DMS79 treated with DMSO at 0.1 percent for 48 hours (cell line): ENCODE data around the gene WNT5B.

Source experiments
- DNase-seq: peaks from one replicate; lab custom pipeline; 2025; lab: John Stamatoyannopoulos, UW

WNT5B gene

DNA sequence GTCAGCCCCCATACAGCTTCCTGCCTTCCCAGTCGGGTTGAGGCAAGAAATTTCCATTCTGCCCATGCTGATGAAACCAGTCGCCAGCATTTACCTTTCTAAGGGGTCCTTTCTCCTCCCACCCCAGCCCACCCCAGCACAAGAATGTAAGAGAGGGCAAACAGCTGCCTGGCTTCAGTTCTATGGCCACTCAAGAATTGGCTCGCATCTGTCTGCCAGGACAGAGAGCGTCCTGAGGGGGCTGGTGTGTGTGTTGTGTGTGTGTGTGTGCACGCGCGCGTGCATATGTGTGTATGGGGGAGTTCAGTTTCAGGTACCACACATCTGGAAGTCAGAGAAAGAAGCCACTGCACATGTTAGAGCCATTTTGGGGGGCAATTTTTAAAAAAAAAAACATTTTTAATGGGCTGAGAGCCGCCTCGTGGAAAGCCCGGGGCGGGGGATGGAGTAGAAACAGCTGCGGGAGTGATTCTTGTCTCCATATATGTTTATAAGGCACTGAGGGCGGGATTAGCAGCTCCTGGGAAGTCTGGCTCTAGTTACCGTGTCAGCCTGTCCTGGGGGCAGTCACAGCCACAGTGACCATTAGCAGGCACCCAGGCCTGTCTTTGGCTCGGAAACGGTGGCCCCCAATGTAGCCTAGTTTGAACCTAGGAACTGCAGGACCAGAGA lies at the start of gene WNT5B:
WNT5B (plus strand) TSS at position 566 of the 672 bp plus-strand sequence. CDS start 2,124 bp downstream, outside the sequence.
- DNase-seq: no peak

DNA sequence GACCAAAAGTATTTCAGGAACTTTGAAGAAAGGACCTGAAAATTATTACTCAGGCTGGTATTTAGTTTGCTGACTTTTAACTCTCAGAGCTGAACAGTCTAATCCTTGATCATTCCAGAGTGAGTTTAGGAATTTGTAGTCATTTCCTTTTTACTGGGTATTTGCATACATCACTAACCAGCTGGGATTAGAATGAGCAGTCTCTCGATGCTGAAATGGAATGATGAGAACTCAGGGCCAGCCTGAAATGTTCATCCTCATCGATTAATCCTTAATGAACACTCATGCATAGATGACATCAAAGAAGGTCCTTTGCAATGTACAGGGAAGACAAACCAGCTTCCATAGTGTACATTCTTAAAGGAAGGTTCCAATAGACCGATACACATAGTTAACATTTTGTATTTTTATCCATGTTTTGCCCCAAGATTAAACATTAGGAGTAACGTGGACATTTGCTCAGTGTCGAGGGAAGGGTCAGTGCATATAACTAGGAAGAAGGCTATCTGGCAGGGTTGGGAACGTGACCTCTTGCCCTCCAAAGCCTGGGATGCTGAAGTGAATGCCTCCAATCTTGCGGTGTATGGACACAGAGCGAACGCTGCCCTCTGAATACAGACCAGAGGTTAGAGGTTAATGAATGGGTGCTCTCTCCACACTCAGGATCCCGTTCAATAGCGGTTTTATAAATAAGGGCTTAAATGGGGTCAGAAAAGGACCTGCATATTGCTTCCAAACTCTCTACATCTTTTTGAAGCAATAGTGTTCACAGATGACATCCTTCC lies 49.2 kb upstream of the WNT5B start:
- DNase-seq: no peak

DNA sequence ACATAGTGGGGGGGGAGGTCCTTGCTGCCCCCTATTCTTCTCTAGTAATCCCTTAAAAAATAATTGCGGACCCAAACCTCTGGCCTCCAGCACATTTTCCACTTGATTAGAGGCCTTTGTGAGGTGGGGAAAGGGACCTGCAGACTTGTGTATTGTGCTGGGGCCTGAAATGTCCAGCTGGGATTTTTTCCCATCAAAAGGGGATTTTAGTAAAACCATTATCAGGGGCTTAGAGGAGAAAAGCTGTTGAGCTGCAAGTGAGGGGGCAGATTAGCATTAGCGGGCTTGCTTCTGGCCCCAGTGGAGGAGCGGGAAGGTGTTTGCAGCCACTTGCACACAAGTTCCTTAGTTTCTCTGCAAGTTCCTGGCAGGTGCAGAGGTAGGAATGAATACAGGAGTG lies 48.5 kb upstream of the WNT5B start:
- no peak for DNase-seq

DNA sequence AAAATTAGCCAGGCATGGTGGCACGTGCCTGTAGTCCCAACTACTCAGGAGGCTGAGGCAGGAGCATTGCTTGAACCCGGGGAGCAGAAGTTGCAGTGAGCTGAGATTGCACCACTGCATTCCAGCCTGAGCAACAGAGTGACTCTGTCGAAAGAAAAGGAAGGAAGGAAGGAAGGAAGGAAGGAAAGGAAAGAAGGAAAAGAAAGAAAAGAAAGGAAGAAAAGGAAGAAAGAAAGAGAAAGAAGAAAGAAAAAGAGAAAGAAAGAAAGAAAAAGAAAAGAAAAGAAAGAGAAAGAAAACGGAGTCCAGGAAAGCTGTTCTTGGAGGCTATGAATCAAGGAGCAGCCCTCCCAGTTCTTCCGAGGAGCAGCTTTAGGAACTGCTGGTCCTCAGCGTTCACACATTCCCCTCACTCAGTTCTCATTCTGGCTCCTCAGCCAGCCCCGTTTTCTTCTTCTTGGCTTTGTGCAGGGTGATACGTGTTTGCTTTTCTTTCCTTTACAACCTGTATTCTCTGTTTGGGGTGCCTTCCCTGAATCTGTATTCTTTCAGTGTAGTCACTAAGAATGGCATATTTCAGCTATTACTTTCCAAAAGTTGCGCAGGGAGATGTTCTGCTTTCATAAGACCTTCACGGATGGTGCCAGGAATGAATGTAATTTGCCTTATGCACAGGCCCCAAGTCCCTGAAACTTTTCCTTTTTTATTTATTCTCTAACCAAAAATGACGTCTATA lies 46.9 kb upstream of the WNT5B start:
- DNase-seq: no peak

DNA sequence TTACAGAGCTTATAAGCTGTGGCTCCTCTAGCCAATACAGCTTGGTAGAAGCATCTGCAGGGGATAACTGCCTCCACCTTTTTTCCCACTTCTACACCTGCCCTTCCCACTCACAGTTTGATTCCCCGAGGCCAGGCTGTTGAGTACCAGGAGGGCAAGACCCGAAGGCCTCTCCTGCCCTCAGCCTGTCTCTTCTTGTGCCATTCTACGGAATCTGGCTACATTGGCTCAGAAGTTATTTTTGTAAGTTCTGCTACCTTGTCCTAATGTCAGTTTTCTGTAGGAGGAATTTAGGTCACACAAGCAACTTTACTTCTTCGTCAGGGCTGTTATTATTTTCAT lies 46.4 kb upstream of the WNT5B start:
- no peak for DNase-seq

DNA sequence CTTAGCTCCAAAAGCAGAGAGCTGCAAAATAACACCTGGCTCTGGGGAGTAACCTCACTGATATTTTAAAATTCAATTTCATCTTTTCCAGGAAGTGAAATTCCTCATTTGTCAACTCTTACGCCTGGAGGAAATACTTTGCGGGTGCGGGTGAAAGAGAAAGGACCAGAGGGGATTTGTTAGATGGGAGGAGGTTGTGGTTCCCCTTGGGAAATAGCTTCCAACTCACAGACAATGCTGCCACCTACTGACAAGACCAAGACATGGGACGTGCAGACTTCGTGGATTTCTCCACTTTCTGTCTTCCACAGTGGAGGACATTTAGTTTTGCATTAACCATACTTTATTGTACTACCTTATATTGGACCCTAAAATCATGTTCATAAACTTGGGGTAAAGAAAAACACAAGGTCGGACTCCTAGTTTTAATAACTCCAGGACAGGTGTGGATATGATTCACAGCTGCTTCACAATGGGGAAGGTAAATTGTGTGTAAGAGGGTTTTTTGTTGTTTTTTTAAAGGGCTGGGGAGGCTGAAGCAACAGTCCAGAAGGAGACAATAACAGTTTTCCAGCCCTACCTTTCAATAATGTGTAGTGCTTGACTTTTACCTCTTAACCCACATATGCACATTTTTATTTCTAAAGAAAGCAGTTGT lies 45.5 kb upstream of the WNT5B start:
- peak; percentile 79 for DNase-seq

DNA sequence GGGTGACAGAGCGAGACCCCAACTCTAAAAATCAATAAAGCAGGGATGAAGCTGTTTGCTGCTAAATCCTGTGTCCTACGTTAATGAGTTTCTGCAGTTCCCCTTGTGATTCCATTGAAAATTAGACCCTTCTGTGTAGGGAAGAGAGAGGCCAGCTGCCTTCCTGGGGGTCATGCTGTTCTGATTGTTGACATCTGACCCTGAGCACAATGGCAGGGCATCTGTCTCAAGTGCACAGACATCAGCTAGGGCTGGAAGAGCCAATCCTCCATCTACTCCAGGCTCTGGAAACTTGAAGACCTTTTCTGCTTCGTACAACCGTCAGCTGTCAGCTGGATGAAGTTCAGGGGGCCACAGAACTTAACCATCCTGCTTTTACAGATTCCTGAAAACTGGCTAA lies 44.7 kb upstream of the WNT5B start:
- no peak for DNase-seq

DNA sequence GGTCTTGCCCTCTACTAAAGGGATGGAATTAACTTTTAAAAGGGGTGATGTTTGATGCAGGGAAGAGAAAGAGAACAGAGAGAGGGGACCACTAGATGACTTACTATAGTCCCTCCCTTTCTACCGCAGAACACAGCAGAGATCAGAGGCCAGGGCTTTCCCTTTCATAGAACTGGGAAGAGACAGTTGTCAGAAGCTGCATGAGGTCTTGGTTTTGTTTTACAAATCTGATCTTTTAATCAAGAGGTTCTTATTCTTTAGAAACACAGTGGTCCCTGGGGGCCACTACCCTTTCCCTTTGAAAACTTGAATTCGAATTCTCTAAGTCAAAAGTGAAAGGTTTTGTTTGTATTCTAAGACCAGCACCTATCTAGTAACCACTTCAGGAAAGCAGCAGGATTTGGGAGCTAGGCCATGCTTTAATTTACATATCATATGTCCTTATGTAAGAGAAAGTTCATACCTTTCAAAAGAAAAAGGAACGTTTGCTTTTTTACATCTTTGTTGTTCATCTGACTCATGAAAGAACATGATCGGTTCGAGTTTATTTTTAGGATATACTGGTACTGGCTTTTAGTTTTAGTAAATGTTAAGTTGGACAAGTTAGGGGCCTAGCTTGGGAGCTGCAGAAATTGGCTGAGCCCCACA lies 41.0 kb upstream of the WNT5B start:
- no peak for DNase-seq

DNA sequence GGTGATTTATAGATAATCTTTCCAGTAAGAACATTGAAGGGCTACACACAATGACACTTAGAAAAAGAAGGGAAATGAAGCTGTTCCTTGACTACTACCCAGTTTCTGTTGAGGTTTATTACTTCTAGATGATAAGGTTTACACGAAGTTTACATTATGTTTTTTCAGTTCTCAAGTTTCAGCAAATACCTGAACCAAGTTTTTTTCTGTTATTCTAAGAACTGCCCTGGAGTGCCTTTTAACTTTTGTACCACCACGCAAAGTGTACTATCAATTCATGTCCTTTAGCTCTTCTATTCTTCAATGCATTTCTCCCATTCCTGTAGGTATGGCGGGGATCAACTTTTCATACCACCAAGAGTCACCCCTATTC lies 40.5 kb upstream of the WNT5B start:
- no peak for DNase-seq

DNA sequence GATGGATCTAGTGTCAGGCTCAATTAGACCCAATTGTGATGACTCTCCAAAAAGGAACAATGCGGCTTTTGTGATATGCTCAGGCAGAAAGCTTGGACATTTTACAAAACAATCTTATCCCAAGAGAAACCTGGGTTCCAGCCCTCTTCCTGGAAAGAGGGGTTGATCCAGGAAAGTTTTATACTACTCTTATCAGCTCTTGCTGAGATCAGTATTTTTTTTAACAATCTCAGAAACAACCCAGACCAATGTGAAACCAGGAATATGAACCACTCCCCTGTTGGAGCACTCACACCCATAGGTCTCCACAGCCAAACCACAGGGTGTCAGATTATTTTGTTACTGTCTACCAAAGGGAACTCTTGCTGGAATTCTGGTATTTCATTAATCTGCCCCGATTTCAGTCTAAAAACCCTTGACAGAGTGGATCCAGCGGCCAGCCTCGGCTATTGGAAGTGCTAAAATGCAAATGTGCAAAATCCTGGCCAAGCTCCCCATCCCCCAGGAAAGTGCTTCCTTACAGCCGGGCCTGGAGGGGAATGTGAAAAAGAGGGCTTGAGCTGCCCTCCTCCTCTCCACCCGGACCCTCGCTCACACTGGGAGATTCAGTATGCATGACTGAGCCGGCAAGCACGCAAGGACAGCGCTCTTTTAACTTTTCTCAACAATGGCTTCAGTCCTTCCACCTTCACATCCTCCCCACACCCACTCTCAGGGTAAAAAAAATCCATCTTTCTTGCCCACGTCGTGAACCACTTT lies 38.6 kb upstream of the WNT5B start:
- DNase-seq: no peak

DNA sequence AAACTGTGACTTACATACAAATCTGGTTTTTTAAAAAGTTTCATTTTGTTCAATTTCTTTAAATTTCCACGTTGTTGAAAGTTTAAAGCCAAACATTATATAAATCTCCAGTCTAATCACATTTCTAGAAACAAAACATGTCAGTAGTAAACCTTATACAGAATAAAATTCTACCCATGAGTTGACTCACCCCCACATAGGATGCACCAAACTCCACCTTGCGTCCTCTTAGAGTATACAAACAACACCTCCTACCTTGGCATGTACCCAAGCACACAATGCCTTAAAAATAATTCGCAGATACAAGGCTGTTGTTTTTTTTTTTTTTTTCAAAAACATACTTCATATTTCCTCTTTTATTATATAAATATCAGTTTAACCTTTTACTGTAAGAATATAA lies 38.0 kb upstream of the WNT5B start:
- no peak for DNase-seq

DNA sequence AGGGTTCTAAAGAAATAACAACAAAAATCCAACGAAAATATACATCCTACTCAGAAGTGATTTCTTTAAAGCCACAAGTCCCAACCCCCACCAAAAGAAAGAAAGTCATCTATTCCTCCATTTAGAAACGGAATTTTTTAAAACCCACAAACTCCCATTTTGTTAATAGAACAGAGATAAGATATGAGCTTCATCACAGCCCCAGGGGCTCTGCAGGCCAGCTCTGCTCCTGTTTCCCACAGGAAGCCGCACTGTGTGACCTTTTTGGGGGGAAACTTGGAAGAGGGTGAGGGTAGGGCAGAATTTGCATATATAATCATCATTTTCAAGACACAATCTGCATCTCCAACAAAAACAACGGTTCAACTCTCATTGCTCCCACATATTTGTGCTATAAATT lies 37.5 kb upstream of the WNT5B start:
- DNase-seq: no peak

DNA sequence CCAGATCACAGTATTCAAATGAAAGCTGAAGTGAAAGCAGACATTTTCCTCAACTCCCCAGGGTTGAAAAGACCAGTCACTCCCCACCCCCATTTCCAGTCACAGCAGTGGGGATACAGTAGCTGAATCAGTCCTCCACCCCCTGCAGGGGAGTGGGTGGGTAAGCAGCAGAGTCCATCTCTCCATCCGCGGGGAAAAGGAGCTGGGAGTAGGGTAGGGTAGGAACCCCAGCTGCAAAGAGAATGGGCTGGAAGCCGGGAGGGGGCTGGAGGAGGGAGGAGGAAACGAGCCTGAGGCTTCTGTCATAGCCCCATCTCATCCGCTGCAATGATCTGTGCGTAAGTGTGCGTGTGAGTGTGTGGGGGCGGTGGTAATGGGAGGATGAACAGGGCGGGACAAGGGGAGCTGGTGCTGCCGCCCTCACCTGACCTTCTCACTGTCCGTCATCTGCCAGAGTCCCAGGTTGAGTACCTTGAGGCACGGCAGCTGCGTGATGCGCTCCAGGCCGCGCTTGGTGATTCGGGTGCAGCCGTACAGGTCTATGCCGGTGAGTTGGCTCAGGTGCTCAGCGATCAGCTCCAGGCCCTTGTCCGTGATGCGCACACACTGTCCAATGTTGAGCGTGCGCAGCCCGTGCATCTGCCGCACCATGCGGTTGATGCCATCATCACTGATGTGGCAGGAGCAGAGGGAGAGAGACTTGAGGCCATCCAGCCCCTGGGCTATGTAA lies 36.4 kb upstream of the WNT5B start:
- DNase-seq: peak; percentile 36

DNA sequence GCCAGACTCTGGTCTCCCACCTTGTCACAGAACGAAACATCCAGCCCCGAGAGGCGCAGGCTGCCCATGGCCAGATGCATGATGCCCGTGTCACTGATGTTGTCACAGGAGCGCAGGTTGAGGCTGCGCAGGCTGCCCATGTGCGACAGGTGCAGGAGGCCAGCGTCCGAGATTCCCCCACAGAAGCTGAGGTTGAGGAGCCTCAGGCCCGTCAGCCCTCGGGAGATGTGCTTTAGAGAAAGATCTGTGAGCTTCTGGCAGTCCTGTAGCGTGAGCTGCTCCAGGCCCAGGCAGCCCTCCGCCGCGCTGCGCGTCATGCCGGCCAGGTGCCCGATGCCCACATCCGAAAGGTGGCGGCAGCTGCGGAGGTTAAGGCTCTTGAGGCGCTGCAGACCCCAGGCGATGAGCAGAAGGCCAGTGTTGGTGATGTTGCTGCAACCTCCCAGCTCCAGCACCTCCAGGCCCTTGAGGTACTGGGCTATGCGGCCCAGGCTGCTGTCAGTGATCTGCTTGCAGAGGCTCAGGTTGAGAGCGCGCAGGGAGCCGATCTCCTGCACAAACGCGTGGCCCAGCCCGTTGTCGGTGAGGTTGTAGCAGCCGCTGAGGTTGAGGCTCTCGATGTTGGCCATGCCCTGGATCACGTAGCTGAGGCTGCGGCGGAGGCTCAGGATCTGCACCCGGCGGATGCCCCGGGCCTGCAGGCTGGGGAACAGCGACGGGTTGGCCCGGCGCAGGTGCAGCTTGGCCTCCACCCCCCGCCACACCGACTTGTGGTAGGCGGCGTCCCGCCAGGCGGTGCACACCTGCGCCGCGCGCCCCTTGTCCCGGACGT lies 35.6 kb upstream of the WNT5B start:
- DNase-seq: peak; percentile 47

DNA sequence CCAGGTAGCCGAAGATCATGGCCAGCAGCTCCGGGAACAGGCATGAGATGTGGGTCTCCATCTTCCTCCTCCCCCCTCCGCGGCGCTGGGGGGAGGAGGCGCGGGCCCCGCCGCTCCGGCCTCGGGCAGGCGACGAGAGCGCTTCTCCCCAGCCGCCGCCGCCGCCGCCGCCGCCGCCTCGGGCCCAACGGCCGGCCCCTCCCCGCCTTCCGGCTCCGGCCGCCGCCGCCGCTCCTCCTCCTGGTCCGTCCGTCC lies 35.1 kb upstream of the WNT5B start:
- peak; percentile 47 for DNase-seq

DNA sequence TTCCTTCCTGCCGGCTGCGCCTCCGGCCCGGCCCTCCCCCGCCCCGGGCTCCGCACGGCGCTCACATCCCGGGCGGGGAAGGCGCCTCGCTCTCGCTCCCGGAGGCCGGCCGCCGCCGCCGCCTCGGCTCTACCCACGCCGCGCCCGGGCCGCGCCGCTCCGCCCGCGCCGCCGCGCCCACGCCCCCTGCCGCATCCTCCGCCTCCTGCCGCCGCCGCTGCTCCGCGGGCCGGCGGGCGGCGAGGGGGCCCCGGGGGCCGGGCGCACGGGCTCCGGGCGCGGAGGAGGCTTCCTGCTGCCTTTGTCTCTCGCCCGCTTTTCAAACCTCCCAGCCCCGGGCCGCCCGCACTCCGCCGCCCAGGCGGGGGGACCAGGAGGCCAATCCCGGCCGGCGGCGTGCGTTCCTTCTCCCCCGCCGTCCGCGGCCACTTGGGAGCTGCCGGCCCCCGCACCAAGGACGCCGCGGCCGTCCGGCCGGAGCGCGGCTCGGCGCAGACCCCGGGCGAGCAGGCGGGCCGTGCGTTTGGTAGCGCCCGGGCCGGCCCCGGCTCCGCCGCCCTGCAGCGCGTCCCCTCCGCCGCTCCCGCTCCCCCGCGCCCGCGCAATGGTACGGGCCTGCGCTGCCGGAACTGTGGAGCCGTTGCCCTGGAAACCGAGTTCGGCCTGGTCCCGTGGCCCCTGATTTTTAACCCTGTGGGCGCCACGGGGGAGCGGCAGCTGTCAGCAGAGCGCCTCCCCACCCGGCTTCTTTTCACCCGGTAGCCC lies 34.6 kb upstream of the WNT5B start, which contains the start of gene FBXL14:
FBXL14 (minus strand) TSS at position 321 of the 765 bp plus-strand sequence. CDS start 515 bp downstream, outside the sequence.
- DNase-seq: peak; percentile 83

DNA sequence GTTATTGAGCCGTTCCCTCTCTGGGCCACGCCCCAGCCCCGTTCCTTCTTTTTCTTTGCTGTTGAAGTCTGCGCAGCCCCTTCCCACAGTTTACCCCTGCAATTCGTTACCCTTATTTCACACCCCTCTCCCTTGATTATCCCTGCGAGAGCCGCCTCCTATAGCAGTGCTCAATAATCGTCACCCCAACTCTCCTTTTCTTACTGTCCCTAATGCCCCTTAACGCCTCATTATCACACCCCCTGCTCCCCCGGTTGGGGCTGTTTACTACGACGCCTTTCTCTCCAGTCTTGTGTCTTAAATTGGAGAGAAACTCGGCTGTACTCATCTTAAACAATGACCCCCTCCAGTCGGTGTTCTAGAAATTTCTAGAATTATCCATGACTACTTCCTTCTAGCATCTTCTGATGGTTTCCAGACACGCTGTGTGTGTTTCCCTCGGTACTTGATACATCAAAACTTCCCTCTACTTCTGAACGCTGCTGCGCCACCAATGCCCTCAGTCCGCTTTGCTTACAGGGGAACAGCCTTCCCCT lies 33.9 kb upstream of the WNT5B start:
- no peak for DNase-seq

DNA sequence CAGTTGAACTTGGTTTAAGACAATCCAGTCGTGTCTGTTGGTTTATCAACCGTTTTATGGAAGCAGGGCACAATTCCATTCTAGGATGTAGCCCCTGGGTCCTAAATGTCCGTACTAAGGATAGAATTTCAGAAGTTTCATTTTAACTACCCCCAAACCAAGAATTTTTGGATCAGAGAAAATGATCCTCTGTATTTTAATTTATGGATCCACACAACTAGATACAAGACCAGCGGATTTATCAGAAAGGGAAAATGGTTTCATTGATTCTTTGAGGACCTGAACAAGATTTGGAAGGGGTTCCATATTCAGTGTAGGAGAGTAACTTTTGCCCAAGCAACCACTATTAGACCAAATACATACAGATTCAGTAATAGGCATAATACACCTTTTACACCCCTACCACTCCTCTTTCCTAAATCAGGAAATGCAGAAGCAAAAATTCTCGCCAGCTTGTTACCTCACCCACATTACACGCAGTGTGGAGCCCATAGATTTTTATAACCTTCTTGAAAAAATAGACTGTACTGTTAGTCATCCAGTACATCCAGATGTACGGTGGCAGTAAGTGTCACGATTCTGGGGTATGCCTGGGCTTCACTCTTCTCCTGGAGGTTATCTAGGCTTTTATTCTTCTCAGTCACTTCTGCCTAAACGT lies 33.2 kb upstream of the WNT5B start:
- no peak for DNase-seq
